ENCODE data around the gene ABCA5.
"Not testable (repeated sequence)": the region's sequence is repeated elsewhere in the genome, so short reads cannot be mapped to it uniquely, and the experiment has no call there.

Gene ABCA5

GRCh38 chr17:69314246-69315065, 12.5 kb downstream of the ABCA5 start:
- Mint-ChIP-seq H3K4me1 (peaks cover 3% of the 10 kb centered on the region), H3K27me3 (no peaks in the 10 kb centered on the region), H3K36me3 (ENCODE audit: low read depth) (peaks cover 7% of the 10 kb centered on the region), H3K27ac (no peak overlapping the region), H3K9me3 (no peaks in the 10 kb centered on the region), H3K4me3 (no peak overlapping the region)
- ATAC-seq: no peak
- DNase-seq: no peak

- DNase-seq (no peak), ATAC-seq (no peak)
- Mint-ChIP-seq H3K27me3 (no peaks in the 10 kb centered on the region), H3K9me3 (no peaks in the 10 kb centered on the region), H3K27ac (no peak overlapping the region), H3K4me3 (no peak overlapping the region), H3K36me3 (ENCODE audit: low read depth) (peaks cover 3% of the 10 kb centered on the region), H3K4me1 (no peaks in the 10 kb centered on the region)
Measured at GRCh38 chr17:69305177-69305576, 21.8 kb downstream of the ABCA5 start.

- no peaks in the 10 kb centered on the region for H3K4me1 Mint-ChIP-seq
- no peaks in the 10 kb centered on the region for H3K27me3 Mint-ChIP-seq
Measured at GRCh38 chr17:69302682-69303081, 24.3 kb downstream of the ABCA5 start.

GRCh38 chr17:69300222-69300621, 26.7 kb downstream of the ABCA5 start:
- no peak overlapping the region for H3K27ac Mint-ChIP-seq
- no peaks in the 10 kb centered on the region for H3K9me3 Mint-ChIP-seq
- H3K36me3 Mint-ChIP-seq (ENCODE audit: low read depth): peaks cover 10% of the 10 kb centered on the region
- H3K4me3 Mint-ChIP-seq: no peak overlapping the region
- H3K27me3 Mint-ChIP-seq: no peaks in the 10 kb centered on the region
- DNase-seq (no peak), ATAC-seq (no peak)
- H3K4me1 Mint-ChIP-seq: no peaks in the 10 kb centered on the region

More at GRCh38 chr17:69302682-69303081, 24.3 kb downstream of the ABCA5 start:
- DNase-seq: no peak
- no peak overlapping the region for H3K4me3 Mint-ChIP-seq
- no peaks in the 10 kb centered on the region for H3K9me3 Mint-ChIP-seq
- peaks cover 7% of the 10 kb centered on the region for H3K36me3 Mint-ChIP-seq (ENCODE audit: low read depth)
- no peak for ATAC-seq
- H3K27ac Mint-ChIP-seq: no peak overlapping the region

GRCh38 chr17:69298120-69298722, 28.7 kb downstream of the ABCA5 start:
- H3K27ac Mint-ChIP-seq, ATAC-seq, DNase-seq, H3K4me1 Mint-ChIP-seq, H3K4me3 Mint-ChIP-seq, H3K9me3 Mint-ChIP-seq, H3K27me3 Mint-ChIP-seq: not testable (repeated sequence)
- H3K36me3 Mint-ChIP-seq (ENCODE audit: low read depth): peaks cover 18% of the 10 kb centered on the region

- Mint-ChIP-seq H3K9me3 (no peaks in the 10 kb centered on the region), H3K4me3 (no peak overlapping the region), H3K36me3 (ENCODE audit: low read depth) (peaks cover 42% of the 10 kb centered on the region), H3K27me3 (no peaks in the 10 kb centered on the region), H3K27ac (no peak overlapping the region), H3K4me1 (no peaks in the 10 kb centered on the region)
- DNase-seq: no peak
- ATAC-seq: no peak
Measured at GRCh38 chr17:69287168-69287567, 39.8 kb downstream of the ABCA5 start.

GRCh38 chr17:69286257-69286656, 40.7 kb downstream of the ABCA5 start:
- Mint-ChIP-seq H3K27me3 (no peaks in the 10 kb centered on the region), H3K9me3 (no peaks in the 10 kb centered on the region), H3K27ac (no peak overlapping the region), H3K36me3 (ENCODE audit: low read depth) (peaks cover 41% of the 10 kb centered on the region), H3K4me3 (no peak overlapping the region), H3K4me1 (no peaks in the 10 kb centered on the region)
- ATAC-seq (no peak), DNase-seq (no peak)

GRCh38 chr17:69284646-69285045, 42.3 kb downstream of the ABCA5 start:
- Mint-ChIP-seq H3K27me3 (no peaks in the 10 kb centered on the region), H3K4me1 (no peaks in the 10 kb centered on the region), H3K36me3 (ENCODE audit: low read depth) (peaks cover 45% of the 10 kb centered on the region), H3K9me3 (no peaks in the 10 kb centered on the region), H3K27ac (no peak overlapping the region), H3K4me3 (no peak overlapping the region)
- no peak for DNase-seq
- ATAC-seq: no peak

- H3K9me3 Mint-ChIP-seq: no peaks in the 10 kb centered on the region
- no peak overlapping the region for H3K27ac Mint-ChIP-seq
- no peak overlapping the region for H3K4me3 Mint-ChIP-seq
- ATAC-seq (no peak), DNase-seq (no peak)
- no peaks in the 10 kb centered on the region for H3K4me1 Mint-ChIP-seq
- no peaks in the 10 kb centered on the region for H3K27me3 Mint-ChIP-seq
- H3K36me3 Mint-ChIP-seq (ENCODE audit: low read depth): peaks cover 47% of the 10 kb centered on the region
Measured at GRCh38 chr17:69282002-69282401, 44.9 kb downstream of the ABCA5 start.

- ATAC-seq, H3K27ac Mint-ChIP-seq, H3K27me3 Mint-ChIP-seq, H3K9me3 Mint-ChIP-seq, H3K4me3 Mint-ChIP-seq, H3K4me1 Mint-ChIP-seq, DNase-seq: not testable (repeated sequence)
- peaks cover 26% of the 10 kb centered on the region for H3K36me3 Mint-ChIP-seq (ENCODE audit: low read depth)
Measured at GRCh38 chr17:69276279-69276678, 50.7 kb downstream of the ABCA5 start.

GRCh38 chr17:69275751-69276150, 51.2 kb downstream of the ABCA5 start:
- ATAC-seq (no peak), DNase-seq (no peak)
- H3K36me3 Mint-ChIP-seq (ENCODE audit: low read depth): peaks cover 26% of the 10 kb centered on the region
- H3K4me3 Mint-ChIP-seq: no peak overlapping the region
- no peak overlapping the region for H3K27ac Mint-ChIP-seq
- no peaks in the 10 kb centered on the region for H3K4me1 Mint-ChIP-seq
- no peaks in the 10 kb centered on the region for H3K9me3 Mint-ChIP-seq
- H3K27me3 Mint-ChIP-seq: no peaks in the 10 kb centered on the region

GRCh38 chr17:69271023-69271422, 55.9 kb downstream of the ABCA5 start:
- Mint-ChIP-seq H3K4me1 (peaks cover 3% of the 10 kb centered on the region), H3K36me3 (ENCODE audit: low read depth) (peaks cover 9% of the 10 kb centered on the region), H3K9me3 (no peaks in the 10 kb centered on the region), H3K27me3 (no peaks in the 10 kb centered on the region), H3K4me3 (no peak overlapping the region), H3K27ac (no peak overlapping the region)
- DNase-seq (no peak), ATAC-seq (no peak)

GRCh38 chr17:69269131-69269998, 57.6 kb downstream of the ABCA5 start:
- H3K4me3 Mint-ChIP-seq: no peak overlapping the region
- ATAC-seq (no peak), DNase-seq (no peak)
- H3K4me1 Mint-ChIP-seq: peaks cover 3% of the 10 kb centered on the region
- no peaks in the 10 kb centered on the region for H3K9me3 Mint-ChIP-seq
- peaks cover 11% of the 10 kb centered on the region for H3K36me3 Mint-ChIP-seq (ENCODE audit: low read depth)
- H3K27ac Mint-ChIP-seq: no peak overlapping the region
- no peaks in the 10 kb centered on the region for H3K27me3 Mint-ChIP-seq

- DNase-seq (no peak), ATAC-seq (no peak)
- Mint-ChIP-seq H3K36me3 (ENCODE audit: low read depth) (peaks cover 16% of the 10 kb centered on the region), H3K4me3 (no peak overlapping the region), H3K9me3 (no peaks in the 10 kb centered on the region), H3K27me3 (no peaks in the 10 kb centered on the region), H3K4me1 (peaks cover 3% of the 10 kb centered on the region), H3K27ac (no peak overlapping the region)
Measured at GRCh38 chr17:69268543-69269014, 58.4 kb downstream of the ABCA5 start.

Data from activated naive CD8-positive, alpha-beta T cell treated with anti-CD3 and anti-CD28 coated beads, Interleukin-2, amount 50 U/mL, for 24 hours (primary cell).